GM12878 (cell line): Measurements from ENCODE around the gene HES7.

Source experiments
- CREB1 ChIP-seq: IDR thresholded peaks from 2 replicates; pipeline ENCODE4 v1.6.1; 2012; ENCODE audit warnings: low read depth, mild to moderate bottlenecking, inconsistent platforms
- EP300 ChIP-seq, 2 experiments: fragments of 150-350 bp in 1 of 2; IDR thresholded peaks; 2 replicates each; pipeline ENCODE4 v1.6.1; 2011 to 2012; ENCODE audit warnings: low read depth in 2 of 2, low read length in 2 of 2, borderline replicate concordance in 1 of 2, improper control_type of control experiment in 1 of 2, inconsistent platforms in 1 of 2; ENCODE audit not compliant: control insufficient read depth in 1 of 2

- TF ChIP-seq CREB1 (peak; percentile 93), EP300 (IDR thresholded peaks at IDR 0.05; ENCODE audit: borderline replicate concordance in 1 of 2, control insufficient read depth in 1 of 2, low read depth in 2 of 2, low read length in 2 of 2) (peak; percentile 0 to 53; a peak in 3 of 4 replicates)
Observed at GRCh38 chr17:8156246-8156992, 32.5 kb upstream of the HES7 start.
